ENCODE measurements around the gene HSD17B7.

DNA sequence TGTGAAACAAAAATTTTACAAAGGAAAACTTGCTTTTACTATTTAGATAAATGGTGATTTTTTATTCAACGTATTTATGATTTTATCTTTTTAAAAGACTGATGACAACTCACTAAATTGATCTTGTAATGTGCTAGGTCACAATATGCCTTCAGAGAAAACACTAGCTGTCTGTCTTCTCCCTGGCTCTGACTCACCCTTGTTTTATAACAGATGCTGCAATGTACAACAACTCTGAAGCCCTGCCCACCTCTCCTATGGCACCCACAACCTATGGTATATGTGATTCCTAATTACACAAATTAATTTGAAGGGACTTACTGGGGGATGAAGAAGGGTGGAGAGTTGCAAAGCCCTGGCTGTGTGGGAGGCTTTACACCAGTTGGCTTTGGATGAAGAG lies 24.7 kb upstream of the HSD17B7 start:
- TF ChIP-seq EP300 (IDR thresholded peaks at IDR 0.05; ENCODE audit: borderline replicate concordance), result no peak
- no peak for TF ChIP-seq REST (IDR thresholded peaks at IDR 0.05; ENCODE audit: low read depth)
- TF ChIP-seq CREB1 (IDR thresholded peaks at IDR 0.05; ENCODE audit: low read depth), result no peak
- TF ChIP-seq NFIC (IDR thresholded peaks at IDR 0.05), result no peak
- no peak for TF ChIP-seq TAF1 (IDR thresholded peaks at IDR 0.05; ENCODE audit: low read depth)
- no peak for TF ChIP-seq ZBTB7A (IDR thresholded peaks at IDR 0.05; ENCODE audit: low read depth)
- no peak for TF ChIP-seq EGR1 (IDR thresholded peaks at IDR 0.05)
- TF ChIP-seq MAX (IDR thresholded peaks at IDR 0.05), result no peak

Data from Ishikawa (cell line).